PC-3 (cell line): Measurements from ENCODE around the gene TOMM7.

Experiments used
- EZH2 ChIP-seq: fragments of 300-600 bp; sonication (generic); IDR thresholded peaks from one replicate; pipeline ENCODE4 v1.6.1; 2017; ENCODE audit warnings: antibody characterized with exemption, mild to moderate bottlenecking, low read length; ENCODE audit not compliant: unreplicated experiment
- EZH2phosphoT487 ChIP-seq: fragments of 300-600 bp; sonication (generic); IDR thresholded peaks from 2 replicates; pipeline ENCODE4 v1.6.1; 2018; ENCODE audit warnings: mild to moderate bottlenecking, antibody characterized with exemption, low read length, borderline replicate concordance
- TF ChIP-seq, protein P1 (sequence below): fragments of 300-600 bp; sonication (generic); conservative IDR thresholded peaks from 2 replicates; pipeline ENCODE4 v1.5.1; 2017; ENCODE audit warnings: antibody characterized with exemption, low read depth, mild to moderate bottlenecking, low read length

DNA sequence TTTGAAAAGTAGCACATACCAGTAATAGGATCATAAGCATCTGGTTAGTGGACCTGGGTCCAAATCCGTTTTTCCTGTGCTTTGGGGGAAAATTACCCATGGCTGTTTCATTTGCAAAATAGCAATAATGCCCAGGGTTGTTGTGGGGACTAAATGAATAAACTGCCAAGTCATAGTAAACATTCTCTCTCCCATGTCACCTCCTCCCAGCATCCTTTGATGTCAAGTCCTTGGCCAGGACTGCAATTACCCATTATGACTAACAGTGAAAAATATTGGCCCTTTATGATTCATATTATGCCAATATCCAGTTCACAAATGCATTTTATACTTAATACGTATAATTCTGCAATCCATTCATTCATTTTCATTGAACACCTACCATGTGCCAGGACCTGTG is 23.0 kb downstream of the TOMM7 start:
- TF ChIP-seq, protein P1, sequence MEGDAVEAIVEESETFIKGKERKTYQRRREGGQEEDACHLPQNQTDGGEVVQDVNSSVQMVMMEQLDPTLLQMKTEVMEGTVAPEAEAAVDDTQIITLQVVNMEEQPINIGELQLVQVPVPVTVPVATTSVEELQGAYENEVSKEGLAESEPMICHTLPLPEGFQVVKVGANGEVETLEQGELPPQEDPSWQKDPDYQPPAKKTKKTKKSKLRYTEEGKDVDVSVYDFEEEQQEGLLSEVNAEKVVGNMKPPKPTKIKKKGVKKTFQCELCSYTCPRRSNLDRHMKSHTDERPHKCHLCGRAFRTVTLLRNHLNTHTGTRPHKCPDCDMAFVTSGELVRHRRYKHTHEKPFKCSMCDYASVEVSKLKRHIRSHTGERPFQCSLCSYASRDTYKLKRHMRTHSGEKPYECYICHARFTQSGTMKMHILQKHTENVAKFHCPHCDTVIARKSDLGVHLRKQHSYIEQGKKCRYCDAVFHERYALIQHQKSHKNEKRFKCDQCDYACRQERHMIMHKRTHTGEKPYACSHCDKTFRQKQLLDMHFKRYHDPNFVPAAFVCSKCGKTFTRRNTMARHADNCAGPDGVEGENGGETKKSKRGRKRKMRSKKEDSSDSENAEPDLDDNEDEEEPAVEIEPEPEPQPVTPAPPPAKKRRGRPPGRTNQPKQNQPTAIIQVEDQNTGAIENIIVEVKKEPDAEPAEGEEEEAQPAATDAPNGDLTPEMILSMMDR: no peak
- TF ChIP-seq EZH2phosphoT487: no peak
- TF ChIP-seq EZH2: no peak
